GM12872 (cell line): ENCODE results near the gene DLD.

ENCODE experiments used
- CTCF ChIP-seq: IDR thresholded peaks from 3 replicates; pipeline ENCODE4 v1.5.1; 2011; ENCODE audit warnings: low read depth, mild to moderate bottlenecking, low read length, moderate library complexity; ENCODE audit not compliant: insufficient read depth

Gene DLD

DNA sequence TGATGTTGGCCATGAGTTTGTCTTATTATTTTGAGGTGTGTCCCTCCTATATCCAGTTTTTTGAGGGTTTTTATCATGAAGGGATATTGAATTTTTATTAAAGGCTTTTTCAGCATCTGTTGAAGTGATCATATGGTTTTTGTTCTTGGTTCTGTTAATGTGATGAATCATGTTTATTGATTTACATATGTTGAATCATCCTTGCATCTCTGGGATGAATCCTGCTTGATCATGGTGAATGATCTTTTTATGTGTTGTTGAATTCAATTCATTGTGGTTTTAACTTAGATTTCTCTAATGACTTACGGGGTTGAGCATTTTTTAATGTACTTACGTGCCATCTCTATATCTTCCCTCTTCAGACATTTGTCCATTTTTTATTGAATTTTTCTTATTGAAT is 22.9 kb downstream of the DLD start:
- no peak for TF ChIP-seq CTCF

DNA sequence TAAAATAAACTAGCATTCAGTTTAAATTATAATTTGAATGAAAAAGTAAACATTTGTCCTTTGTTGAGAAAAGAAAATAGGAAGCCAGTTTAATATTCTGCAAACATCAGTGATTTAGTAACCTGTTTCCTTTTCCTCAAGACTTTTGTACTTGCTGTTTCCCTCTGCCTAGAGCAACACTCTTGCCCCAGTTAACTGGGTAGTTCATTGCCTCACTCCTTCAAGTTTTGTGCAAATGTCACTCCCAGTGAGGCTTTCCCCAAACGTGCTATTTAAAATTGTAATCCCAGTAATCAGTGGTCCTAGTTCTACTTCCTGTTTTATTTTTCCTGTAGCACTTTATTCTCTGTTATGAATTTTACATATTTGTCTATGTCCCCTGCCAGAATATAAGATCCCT is 23.8 kb downstream of the DLD start:
- TF ChIP-seq CTCF, result no peak

DNA sequence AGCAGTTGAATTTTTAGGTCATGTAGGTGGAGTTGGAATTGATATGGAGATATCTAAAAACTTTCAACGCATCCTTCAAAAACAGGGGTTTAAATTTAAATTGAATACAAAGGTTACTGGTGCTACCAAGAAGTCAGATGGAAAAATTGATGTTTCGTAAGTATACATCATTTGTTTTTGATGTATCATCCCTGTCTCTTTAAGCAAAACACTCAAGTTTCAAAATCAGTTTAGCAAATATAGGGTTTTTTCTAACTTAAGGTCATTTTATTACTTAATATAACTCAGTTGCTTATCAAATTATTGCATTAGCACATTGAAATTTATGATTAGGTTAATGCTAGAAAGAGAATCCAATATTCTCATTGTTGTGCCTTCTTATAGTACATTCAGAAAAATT is 24.6 kb downstream of the DLD start:
- TF ChIP-seq CTCF, result no peak

GRCh38 chr7:107917763-107918651 is 27.0 kb downstream of the DLD start:
- TF ChIP-seq CTCF, result no peak

GRCh38 chr7:107918948-107919347 is 28.0 kb downstream of the DLD start:
- no peak for TF ChIP-seq CTCF

DNA sequence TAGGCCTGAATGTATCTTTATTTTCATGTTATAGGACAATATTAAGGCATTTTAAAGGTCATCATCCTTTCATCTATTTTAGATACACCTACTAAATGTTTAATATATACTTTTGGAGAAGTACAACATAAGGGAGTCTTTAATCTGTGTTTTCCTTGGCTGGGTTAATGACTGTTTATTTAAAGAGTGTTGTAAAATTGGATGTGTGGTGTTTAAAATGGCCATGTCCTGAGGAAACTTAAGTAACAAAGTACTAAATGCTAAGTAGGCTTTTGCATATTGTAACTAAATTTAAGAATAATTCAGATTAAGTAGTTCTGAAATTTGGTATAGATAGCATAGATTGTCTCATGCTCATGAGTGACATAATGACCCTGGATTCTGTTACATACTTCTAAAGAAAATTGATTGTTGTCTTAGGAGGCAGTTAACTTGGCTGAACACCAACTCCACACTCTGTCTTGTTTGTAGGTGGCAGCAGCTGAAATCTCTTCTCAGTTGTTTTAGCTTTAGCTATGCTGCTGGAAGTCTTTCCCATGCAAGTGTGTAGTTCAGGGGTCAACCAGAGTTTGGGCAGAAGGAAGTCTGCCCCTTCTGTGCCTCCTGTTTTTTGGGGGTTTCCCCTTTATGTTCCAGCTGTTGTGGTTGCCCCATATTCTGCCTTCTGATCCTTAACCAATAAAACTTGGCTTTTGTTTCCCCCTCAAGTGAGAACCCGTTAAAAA is 29.2 kb downstream of the DLD start:
- no peak for TF ChIP-seq CTCF

DNA sequence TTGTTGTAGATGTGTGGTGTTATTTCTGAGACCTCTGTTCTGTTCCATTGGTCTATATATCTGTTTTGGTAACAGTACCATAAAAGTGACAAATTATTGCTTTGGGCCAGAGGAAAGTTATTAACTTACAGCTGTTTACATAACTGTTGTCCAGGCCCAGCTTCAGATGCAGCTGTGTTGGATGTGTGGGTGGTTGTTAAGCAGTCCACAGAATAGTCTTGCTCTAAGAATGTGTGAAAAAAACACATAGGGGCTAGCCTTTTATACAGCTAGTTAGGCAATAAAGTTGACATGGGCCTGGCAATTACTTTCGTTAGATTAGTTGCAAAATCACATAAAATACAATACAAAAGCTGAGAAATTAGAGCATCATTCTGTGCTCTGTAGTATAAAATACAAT is 31.9 kb downstream of the DLD start:
- TF ChIP-seq CTCF, result no peak
